Measurements from ENCODE around the gene PREPL. TPM values are rescaled to one million over a fixed set of nuclear protein-coding genes. Genes with fewer than 3 reads are reported as not detected.

The PREPL gene
- total RNA-seq, 2 experiments from 2014 or later, result 30.0 to 31.4 TPM

GRCh38 chr2:44295633-44296359 is 65.5 kb downstream of the PREPL start:
- ATAC-seq (ENCODE audit: poor library complexity) (no peak), DNase-seq (peak in 5 of 14 experiments; percentile 1 to 31 (median 21))
- Histone ChIP-seq H3K9me3 (ENCODE audit: control insufficient read depth in 1 of 2, insufficient read depth in 1 of 2, low read length in 2 of 2) (no peaks in the 10 kb centered on the region), H3K36me3 (ENCODE audit: insufficient read depth, low read length) (no peaks in the 10 kb centered on the region), H3K4me1 (ENCODE audit: insufficient read depth, low read length) (no peaks in the 10 kb centered on the region), H3K4me3 (ENCODE audit: low read length) (no peak overlapping the region), H3K27ac (ENCODE audit: low read depth in 1 of 2, low read length in 2 of 2) (no peak overlapping the region), H3K27me3 (ENCODE audit: control insufficient read depth in 1 of 2, insufficient read depth in 2 of 2, low read length in 2 of 2) (peaks cover 0 to 6% of the 10 kb centered on the region in 2 experiments)
- no peaks in the 10 kb centered on the region for H3K9me3 Mint-ChIP-seq
- peaks cover 24% of the 10 kb centered on the region for H3K27me3 Mint-ChIP-seq
- H3K4me3 Mint-ChIP-seq, result no peak overlapping the region
- TF ChIP-seq CTCF (IDR thresholded peaks at IDR 0.05), result no peak
- ChIA-PET POLR2A (interaction anchor here (1.4 kb wide), 1 partner anchor 127 kb away, joined by 3 read pairs; the partner anchor contains the start of gene PPM1B), CTCF (interaction anchor here (1.3 kb wide), 1 partner anchor 53 kb away, joined by 3 read pairs; no protein-coding TSS in a partner anchor)
- H3K36me3 Mint-ChIP-seq (ENCODE audit: low read depth), result no peaks in the 10 kb centered on the region
- no peak overlapping the region for H3K27ac Mint-ChIP-seq
- intact Hi-C loops (cut with DNase I, micrococcal nuclease), result loop anchor here (2.0 kb wide), 2 partner anchors 207 to 209 kb away; no protein-coding TSS in a partner anchor
- peaks cover 17% of the 10 kb centered on the region for H3K4me1 Mint-ChIP-seq (ENCODE audit: low read depth)

DNA sequence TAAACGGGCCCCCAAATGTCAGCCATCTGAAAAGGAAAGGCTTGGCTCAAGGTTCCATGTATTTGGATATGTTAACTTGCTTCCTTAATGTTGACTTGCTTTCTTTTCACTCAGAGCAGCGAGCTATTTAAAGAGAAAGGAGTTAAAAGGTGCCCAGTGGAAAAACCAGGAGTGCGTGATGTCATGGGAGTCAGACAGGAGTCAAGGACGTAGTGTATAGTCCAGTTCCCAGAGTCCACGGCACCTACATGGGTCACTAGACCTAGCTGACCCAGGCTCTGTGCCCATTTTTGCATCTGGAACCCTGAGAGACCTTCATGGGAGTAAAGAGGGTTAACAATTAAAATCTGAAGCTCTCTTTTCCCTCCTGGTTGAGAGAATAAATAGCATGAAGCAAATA is 66.2 kb downstream of the PREPL start:
- DNase-seq (no peak), ATAC-seq (ENCODE audit: poor library complexity) (no peak)
- peaks cover 19% of the 10 kb centered on the region for H3K27me3 Mint-ChIP-seq
- intact Hi-C loops (cut with DNase I, micrococcal nuclease), result loop anchor here (2.0 kb wide), 2 partner anchors 206 to 208 kb away; no protein-coding TSS in a partner anchor
- Histone ChIP-seq H3K27me3 (ENCODE audit: control insufficient read depth in 1 of 2, insufficient read depth in 2 of 2, low read length in 2 of 2) (peaks cover 0 to 6% of the 10 kb centered on the region in 2 experiments), H3K36me3 (ENCODE audit: insufficient read depth, low read length) (no peaks in the 10 kb centered on the region), H3K4me3 (ENCODE audit: low read length) (no peak overlapping the region), H3K9me3 (ENCODE audit: control insufficient read depth in 1 of 2, insufficient read depth in 1 of 2, low read length in 2 of 2) (no peaks in the 10 kb centered on the region), H3K27ac (ENCODE audit: low read depth in 1 of 2, low read length in 2 of 2) (no peak overlapping the region), H3K4me1 (ENCODE audit: insufficient read depth, low read length) (no peaks in the 10 kb centered on the region)
- ChIA-PET CTCF (interaction anchor here (1.3 kb wide), 1 partner anchor 52 kb away, joined by 3 read pairs; no protein-coding TSS in a partner anchor), POLR2A (interaction anchor here (1.4 kb wide), 1 partner anchor 127 kb away, joined by 3 read pairs; the partner anchor contains the start of gene PPM1B)
- TF ChIP-seq CTCF (IDR thresholded peaks at IDR 0.05), result no peak
- H3K36me3 Mint-ChIP-seq (ENCODE audit: low read depth), result no peaks in the 10 kb centered on the region
- peaks cover 17% of the 10 kb centered on the region for H3K4me1 Mint-ChIP-seq (ENCODE audit: low read depth)
- H3K9me3 Mint-ChIP-seq, result no peaks in the 10 kb centered on the region
- no peak overlapping the region for H3K4me3 Mint-ChIP-seq
- H3K27ac Mint-ChIP-seq, result no peak overlapping the region

GRCh38 chr2:44291281-44292248 is 69.7 kb downstream of the PREPL start:
- intact Hi-C loops (cut with DNase I, micrococcal nuclease), result no loop called here
- Mint-ChIP-seq H3K27me3 (peaks cover 16% of the 10 kb centered on the region), H3K27ac (no peak overlapping the region)

More at GRCh38 chr2:44291281-44292248, 69.7 kb downstream of the PREPL start:
- no peaks in the 10 kb centered on the region for H3K36me3 Mint-ChIP-seq (ENCODE audit: low read depth)
- Histone ChIP-seq H3K9me3 (ENCODE audit: control insufficient read depth in 1 of 2, insufficient read depth in 1 of 2, low read length in 2 of 2) (no peaks in the 10 kb centered on the region), H3K27me3 (ENCODE audit: control insufficient read depth in 1 of 2, insufficient read depth in 2 of 2, low read length in 2 of 2) (peaks cover 0 to 6% of the 10 kb centered on the region in 2 experiments), H3K36me3 (ENCODE audit: insufficient read depth, low read length) (no peaks in the 10 kb centered on the region), H3K27ac (ENCODE audit: low read depth in 1 of 2, low read length in 2 of 2) (no peak overlapping the region), H3K4me1 (ENCODE audit: insufficient read depth, low read length) (no peaks in the 10 kb centered on the region), H3K4me3 (ENCODE audit: low read length) (no peak overlapping the region)
- no peak for TF ChIP-seq CTCF (IDR thresholded peaks at IDR 0.05)
- H3K4me3 Mint-ChIP-seq, result no peak overlapping the region
- CTCF ChIA-PET, result no interaction called here
- ATAC-seq (ENCODE audit: poor library complexity), result no peak
- POLR2A ChIA-PET, result no interaction called here
- H3K9me3 Mint-ChIP-seq, result no peaks in the 10 kb centered on the region
- H3K4me1 Mint-ChIP-seq (ENCODE audit: low read depth), result peaks cover 9% of the 10 kb centered on the region
- DNase-seq, result peak in 3 of 14 experiments; percentile 3 to 22 (median 3)

All from CD4-positive, alpha-beta T cell (primary cell).